ENCODE results near the gene TBC1D14.

DNA sequence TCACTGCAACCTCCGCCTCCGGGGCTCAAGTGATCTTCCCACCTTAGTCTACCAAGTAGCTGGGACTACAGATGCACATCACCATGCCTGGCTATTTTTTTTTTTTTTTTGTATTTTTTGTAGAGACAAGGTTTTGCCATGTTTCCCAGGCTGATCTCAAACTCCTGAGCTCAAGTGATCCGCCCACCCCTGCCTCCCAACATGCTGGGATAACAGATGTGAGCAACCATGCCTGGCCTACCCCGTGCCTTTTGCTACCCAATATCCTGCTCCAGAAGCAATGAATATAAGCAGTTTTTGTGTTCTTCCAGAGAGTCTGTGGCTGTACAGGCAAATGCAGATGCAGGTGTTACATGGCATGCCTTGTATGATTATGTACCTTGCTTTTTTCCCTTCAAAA is 50.5 kb downstream of the TBC1D14 start:
- TF ChIP-seq CTCF (conservative IDR thresholded peaks at IDR 0.05; ENCODE audit: low read length) (no peak), EZH2phosphoT487 (IDR thresholded peaks at IDR 0.05; ENCODE audit: borderline replicate concordance) (no peak)

Measured in Loucy (cell line).